ENCODE data around the gene JSRP1. TPM values are rescaled to one million over a fixed set of nuclear protein-coding genes. Genes with fewer than 3 reads are reported as not detected.

Gene JSRP1
- total and polyA plus RNA-seq, 2 of the 8 experiments (the other 6 are each of a cell fraction or from before 2014, with no cell fraction given) = 0.24 to 0.56 TPM

GRCh38 chr19:2233601-2234280 lies 22.5 kb downstream of the JSRP1 start (continued):
- TF ChIP-seq ATF2 (IDR thresholded peaks at IDR 0.05; ENCODE audit: low read length) (no peak), EGR1 (IDR thresholded peaks at IDR 0.05; ENCODE audit: borderline replicate concordance, low read depth, low read length) (no peak), PHF8 (conservative IDR thresholded peaks at IDR 0.05; ENCODE audit: low read depth, low read length) (no peak), GABPA (IDR thresholded peaks at IDR 0.05; ENCODE audit: borderline replicate concordance, insufficient read depth, low read length) (no peak), RAD21 (IDR thresholded peaks at IDR 0.05 in 1 of 2, conservative IDR thresholded peaks at IDR 0.05 in 1 of 2; ENCODE audit: low read depth in 2 of 2, low read length in 2 of 2) (no peak), ASH2L (IDR thresholded peaks at IDR 0.05; ENCODE audit: low read length) (no peak), MAX (IDR thresholded peaks at IDR 0.05) (no peak)
